ENCODE results near the gene ANXA10.
"Not testable (repeated sequence)": the region's sequence is repeated elsewhere in the genome, so short reads cannot be mapped to it uniquely, and the experiment has no call there.

The ANXA10 gene

GRCh38 chr4:168092176-168092712, at the start of gene ANXA10:
Gene ANXA10, plus strand, starts transcription at chr4:168092537. Its CDS starts 164 bp downstream, at chr4:168092701.
- DNase-seq (ENCODE audit: low read depth in 2 of 2) = no peak

- DNase-seq (ENCODE audit: low read depth in 2 of 2) = no peak
Observed at GRCh38 chr4:168045354-168045753, 47.0 kb upstream of the ANXA10 start.

GRCh38 chr4:168050002-168050401, 42.3 kb upstream of the ANXA10 start:
- no peak for DNase-seq (ENCODE audit: low read depth in 2 of 2)

- DNase-seq (ENCODE audit: low read depth in 2 of 2) = no peak
Observed at GRCh38 chr4:168051526-168051925, 40.8 kb upstream of the ANXA10 start.

- no peak for DNase-seq (ENCODE audit: low read depth in 2 of 2)
Observed at GRCh38 chr4:168057412-168057811, 34.9 kb upstream of the ANXA10 start.

DNA sequence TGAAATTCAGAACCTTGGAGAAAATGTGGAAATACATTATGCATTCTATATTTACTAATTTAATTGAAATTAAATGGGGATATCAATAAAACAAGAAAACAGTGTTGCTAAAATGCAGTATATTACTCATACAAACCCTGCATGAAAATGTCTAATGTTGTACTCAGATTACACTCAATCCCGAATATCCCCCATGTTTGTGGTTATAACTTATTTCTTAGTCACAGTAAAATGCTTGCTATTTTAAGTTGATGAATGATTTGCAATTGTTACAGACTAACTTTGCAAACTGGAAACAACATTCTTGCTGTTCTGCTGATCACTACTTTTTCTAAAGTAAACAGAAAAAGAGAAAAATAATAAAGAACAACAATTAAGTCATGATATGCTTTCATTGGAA, 33.1 kb upstream of the ANXA10 start:
- DNase-seq (ENCODE audit: low read depth in 2 of 2) = no peak

DNA sequence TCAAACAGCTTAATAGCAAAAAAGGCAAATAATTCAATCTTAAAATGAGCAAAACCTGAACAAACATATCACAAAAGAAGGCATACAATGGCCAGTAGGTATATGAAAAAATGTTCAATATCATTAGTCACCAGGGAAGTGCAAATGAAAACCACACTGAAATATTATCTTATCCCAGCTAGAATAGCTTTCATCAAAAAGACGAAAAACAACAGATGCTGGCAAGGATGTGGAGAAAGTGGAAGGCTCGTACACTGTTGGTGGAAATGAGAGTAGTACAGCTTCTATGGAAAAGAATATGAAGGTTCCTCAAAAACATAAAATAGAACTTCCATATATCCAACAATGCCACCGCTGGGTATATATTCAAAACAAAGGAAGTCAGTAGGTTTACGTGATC, 29.3 kb upstream of the ANXA10 start:
- no peak for DNase-seq (ENCODE audit: low read depth in 2 of 2)

- no peak for DNase-seq (ENCODE audit: low read depth in 2 of 2)
Observed at GRCh38 chr4:168070903-168071302, 21.4 kb upstream of the ANXA10 start.

- no peak for DNase-seq (ENCODE audit: low read depth in 2 of 2)
Observed at GRCh38 chr4:168071304-168071703, 21.0 kb upstream of the ANXA10 start.

- DNase-seq (ENCODE audit: low read depth in 2 of 2) = no peak
Observed at GRCh38 chr4:168074861-168075260, 17.5 kb upstream of the ANXA10 start.

DNA sequence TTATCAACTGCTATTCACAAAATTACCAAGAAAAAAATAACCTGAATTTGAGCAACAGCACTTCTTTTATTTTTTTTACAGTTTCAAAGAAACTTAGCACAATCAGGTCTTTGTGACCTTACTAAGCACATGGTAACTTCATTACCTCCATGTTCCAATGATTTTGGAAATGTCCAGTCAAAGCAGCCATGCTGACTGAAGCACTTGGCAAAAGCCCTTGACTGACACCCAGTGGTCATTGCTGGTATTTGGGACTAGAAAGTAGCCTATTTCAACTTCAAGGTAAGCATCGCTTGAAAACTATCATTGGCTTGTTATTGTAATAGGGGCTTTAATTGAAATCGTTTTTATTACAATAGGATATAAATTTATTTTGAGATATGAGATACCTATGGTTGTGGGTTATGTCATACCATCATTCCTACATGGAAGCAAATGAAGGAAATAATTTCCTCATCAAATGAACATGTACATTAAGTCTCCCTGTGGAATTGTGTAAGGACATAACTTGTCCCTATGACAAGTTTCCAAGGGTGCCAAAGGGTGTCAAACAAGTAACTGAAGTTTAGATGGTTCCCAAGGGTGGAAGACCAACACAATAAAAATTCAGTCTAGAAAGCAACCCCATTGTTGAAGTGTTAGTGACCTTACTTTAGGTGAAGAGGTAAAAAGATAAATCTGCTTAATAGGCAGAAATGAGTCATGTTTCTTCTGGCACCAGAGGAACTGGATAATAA, 15.2 kb upstream of the ANXA10 start:
- peak in 1 of 2 donors; percentile 17 for DNase-seq (ENCODE audit: low read depth in 2 of 2)

DNA sequence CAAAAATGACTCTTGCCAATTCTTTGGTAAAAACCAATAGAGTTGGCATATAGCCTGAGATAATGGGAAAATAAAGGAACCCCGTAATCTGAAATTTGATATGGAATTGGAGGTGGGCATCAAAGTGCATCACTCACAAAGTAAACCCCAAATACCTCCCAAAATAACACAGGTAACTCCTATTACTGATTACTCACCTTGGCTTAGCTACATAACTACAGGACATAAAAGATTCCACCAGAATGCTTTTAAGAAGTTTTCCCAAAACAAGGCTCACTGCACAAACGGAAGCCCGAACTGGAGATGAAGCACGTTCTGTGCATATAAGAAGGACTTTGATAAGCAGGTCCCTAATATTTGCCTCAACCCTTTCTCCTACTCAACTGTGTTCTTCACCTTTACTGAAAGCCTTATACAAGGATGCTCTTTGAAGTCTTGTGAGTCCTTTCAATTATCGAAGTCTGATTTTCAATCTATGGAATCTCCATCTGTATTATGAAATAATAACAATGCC, 14.6 kb upstream of the ANXA10 start:
- no peak for DNase-seq (ENCODE audit: low read depth in 2 of 2)

DNA sequence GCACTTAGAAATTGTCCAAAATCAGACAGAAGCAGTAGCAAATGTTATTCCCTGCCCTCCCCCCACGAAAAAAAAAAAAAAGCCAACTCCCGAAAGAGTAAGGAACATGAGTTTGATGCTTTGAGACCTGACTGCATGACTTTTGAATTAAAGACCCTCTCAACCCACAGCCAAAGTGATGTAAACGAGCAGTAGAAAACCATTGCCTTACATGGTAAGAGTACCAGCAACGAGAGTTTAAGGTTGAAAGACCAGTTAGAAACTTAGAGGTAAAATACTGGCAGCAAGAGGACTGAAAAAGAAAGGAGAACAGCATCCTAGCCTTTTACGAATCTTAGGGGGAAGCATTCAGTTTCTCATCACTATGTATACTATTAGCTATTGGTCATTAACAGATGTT, 10.0 kb upstream of the ANXA10 start:
- DNase-seq (ENCODE audit: low read depth in 2 of 2) = no peak

DNA sequence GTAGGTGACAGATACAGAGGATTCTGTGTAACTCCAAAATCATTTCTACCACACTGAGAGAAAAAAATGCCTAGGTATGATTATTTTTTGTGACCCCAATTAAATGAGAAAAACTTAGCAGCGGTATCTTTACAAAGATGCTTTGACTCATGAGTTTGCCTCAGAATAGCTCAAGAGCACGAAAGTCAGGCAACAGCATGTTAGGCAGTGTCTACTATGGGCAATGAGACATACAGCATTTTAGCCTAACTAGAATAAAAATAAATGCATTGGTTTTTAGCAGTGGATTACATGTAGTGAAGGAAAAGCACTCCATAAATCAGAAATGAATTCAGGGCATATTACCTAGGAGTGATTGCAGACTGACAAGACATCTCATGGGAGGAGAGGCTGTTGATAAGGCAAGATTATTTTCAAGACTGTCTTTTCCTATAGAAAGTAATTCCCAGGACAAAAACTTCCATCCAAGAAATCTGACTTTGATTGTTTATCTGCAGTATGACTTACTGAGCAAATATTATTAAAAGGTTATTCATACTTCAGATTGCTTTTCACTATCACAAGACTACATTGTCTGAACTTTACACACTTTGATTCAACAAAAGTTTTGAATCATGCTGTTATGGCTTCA, 3.6 kb downstream of the ANXA10 start:
- DNase-seq (ENCODE audit: low read depth in 2 of 2) = no peak

GRCh38 chr4:168096407-168096784, 4.1 kb downstream of the ANXA10 start:
- no peak for DNase-seq (ENCODE audit: low read depth in 2 of 2)

DNA sequence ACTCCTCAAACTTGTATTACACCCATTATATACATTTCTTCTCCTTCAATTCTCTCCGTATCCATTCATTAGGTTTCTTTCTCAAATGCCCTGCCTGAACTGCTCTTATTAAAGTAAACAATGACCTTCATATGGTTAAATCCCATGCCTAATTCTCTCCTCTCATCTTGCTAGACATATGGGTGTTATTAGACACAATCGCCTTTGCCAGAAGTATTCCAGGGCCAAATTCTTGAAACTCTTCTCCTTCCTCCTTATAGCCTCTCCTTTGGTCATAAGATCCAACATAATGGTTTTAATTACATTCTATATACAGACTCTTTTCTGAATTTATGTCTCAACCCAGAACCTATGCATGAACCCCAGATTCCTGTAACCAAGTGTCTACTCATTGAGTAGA, 4.8 kb downstream of the ANXA10 start:
- DNase-seq (ENCODE audit: low read depth in 2 of 2) = no peak

DNA sequence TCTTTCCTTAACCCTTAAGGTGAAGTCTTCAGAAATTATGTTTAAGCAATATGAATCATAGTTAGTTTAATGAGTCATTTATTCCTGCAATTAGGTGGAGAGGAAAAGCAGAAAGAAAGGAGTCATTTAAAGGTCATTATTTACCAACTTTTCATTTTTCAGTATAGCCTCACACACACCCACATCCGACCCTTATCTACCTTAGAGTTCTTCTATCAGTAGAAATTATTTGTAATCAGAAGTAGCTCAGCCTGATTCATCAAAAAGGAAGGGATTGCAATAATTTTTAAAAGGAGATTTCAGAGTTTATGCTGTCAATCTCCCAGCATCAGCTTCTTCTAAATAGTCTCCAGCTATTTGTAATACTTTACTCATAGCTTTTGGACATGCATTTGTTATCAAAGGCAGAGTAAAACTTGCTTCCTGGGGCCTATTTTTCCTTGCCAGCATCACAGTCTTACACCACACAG, 5.9 kb downstream of the ANXA10 start:
- DNase-seq (ENCODE audit: low read depth in 2 of 2) = no peak

DNA sequence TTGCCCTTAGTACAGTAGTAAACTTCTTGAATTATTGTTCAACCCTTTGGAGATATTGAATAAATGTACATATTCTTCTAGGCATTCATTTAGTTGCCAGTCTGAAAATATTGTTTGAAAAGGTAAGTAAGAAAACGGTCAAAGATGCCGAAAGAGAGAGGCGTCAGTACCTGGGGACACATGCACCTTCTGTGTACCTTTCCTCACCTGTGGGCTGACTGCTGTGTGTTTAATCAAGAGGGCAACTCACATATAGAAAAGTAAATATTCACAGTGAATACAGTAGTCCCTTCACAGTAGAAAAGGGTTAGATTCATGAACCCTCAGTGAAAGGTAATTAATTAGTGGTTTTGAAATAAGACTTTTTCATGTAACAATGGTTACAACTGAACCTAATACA, 6.9 kb downstream of the ANXA10 start:
- DNase-seq (ENCODE audit: low read depth in 2 of 2) = no peak

DNA sequence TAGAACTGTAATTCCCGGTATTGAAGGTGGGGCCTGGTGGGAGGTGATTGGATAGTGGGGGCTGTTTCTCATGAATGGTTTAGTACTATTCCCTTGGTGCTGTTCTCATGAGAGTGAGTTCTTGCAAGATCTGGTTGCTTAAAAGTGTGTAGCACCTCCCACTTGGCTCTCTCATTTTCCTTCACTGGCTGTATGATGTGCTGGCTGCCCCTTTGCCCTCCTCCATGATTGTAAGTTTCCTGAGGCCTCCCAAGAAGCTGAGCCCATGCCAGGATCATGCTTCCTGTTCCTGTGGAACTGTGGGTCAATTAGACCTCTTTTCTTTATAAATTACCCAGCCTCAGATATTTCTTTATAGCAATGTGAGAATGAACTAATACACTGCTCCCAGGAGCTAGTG, 8.7 kb downstream of the ANXA10 start:
- no peak for DNase-seq (ENCODE audit: low read depth in 2 of 2)

DNA sequence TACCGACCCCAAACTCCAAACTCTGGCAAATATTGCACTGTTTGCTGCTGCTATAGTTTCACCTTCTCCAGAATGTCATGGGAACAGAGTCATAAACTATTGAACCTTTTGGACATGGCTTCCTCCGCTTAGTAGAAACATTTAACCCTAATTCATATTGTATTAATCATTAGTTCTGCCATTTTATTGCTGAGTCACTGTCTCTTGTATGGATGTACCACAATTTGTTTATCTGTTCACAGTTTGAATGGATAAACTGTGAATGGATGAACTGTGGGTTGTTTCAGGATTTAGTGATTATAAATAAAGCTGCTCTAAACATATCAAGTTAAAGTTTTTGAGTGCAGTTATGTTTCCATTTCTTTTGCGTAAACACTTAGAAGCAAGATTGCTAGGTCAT, 10.1 kb downstream of the ANXA10 start:
- DNase-seq (ENCODE audit: low read depth in 2 of 2) = no peak

GRCh38 chr4:168109527-168109926, 17.2 kb downstream of the ANXA10 start:
- DNase-seq (ENCODE audit: low read depth in 2 of 2) = no peak

DNA sequence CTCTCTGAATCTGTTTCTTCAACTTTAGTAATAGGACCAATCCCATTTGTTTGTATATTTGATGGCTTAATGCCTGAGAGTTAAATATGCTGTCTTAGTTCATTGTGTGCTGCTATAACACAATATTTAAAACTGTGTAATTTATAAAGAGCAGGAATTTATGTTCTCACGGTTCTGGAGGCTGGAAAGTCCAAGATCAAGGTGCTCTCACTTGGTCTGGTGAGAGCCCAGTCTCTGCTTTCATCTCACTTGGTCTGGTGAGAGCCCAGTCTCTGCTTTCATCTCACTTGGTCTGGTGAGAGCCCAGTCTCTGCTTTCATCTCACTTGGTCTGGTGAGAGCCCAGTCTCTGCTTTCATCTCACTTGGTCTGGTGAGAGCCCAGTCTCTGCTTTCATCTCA, 20.7 kb downstream of the ANXA10 start:
- not testable (repeated sequence) for DNase-seq (ENCODE audit: low read depth in 2 of 2)

DNA sequence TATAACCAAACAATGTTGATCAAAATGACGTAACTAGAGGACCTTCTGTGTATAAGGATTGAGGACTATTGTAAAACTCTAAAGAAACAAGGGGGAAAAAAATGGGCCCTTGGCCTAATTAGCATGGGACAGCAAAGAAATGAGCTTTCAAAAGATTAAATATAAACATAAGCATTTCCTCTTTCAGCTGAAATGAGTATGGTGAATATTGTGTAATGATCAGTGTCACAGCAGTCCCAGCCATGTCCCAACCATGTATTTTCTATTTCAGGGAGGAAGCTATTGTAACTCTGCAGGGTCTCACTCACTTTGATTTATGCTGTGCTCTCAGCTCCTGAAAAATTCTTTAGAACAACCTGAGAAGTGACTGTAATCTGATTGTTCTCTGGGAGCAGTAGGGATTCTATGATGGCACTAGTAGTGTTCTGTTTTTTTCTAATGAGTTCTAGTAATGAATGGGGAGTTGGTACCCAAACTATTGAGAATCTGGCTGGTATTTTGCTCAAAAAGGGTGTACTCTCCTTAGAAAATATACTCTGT, 25.8 kb downstream of the ANXA10 start:
- DNase-seq (ENCODE audit: low read depth in 2 of 2) = no peak

Data from stimulated activated CD8-positive, alpha-beta memory T cell treated with anti-CD3 and anti-CD28 coated beads, Interleukin-2, amount 100 ng/mL, for 48 hours (primary cell).